HG03571 (cell line): Measurements from ENCODE around the gene EXOSC9.
"Not testable (repeated sequence)": the region's sequence is repeated elsewhere in the genome, so short reads cannot be mapped to it uniquely, and the experiment has no call there.

Source experiments
- ATAC-seq: cut with Tn5 transposase; IDR thresholded peaks from one replicate; pipeline ENCODE4 v1.9.1; 2021; ENCODE audit not compliant: unreplicated experiment

The EXOSC9 gene

GRCh38 chr4:121800961-121801714 lies at the start of gene EXOSC9:
EXOSC9 (plus strand) TSS chr4:121801323; CDS start chr4:121801425, 102 bp downstream.
- ATAC-seq = peak; percentile 85

GRCh38 chr4:121752142-121752541 lies 49.0 kb upstream of the EXOSC9 start:
- not testable (repeated sequence) for ATAC-seq

GRCh38 chr4:121758925-121759568 lies 42.1 kb upstream of the EXOSC9 start:
- ATAC-seq = no peak

- no peak for ATAC-seq
Measured at GRCh38 chr4:121760205-121760604, 40.9 kb upstream of the EXOSC9 start.

GRCh38 chr4:121764303-121764701 lies 36.8 kb upstream of the EXOSC9 start:
- no peak for ATAC-seq

GRCh38 chr4:121764702-121765367 lies 36.3 kb upstream of the EXOSC9 start, which contains the start of gene SMIM43:
SMIM43 (minus strand) TSS chr4:121765164; CDS start chr4:121765105, 59 bp downstream.
- ATAC-seq = no peak

- ATAC-seq = no peak
Measured at GRCh38 chr4:121765368-121765705, 35.8 kb upstream of the EXOSC9 start.

GRCh38 chr4:121765971-121766538 lies 35.1 kb upstream of the EXOSC9 start:
- ATAC-seq = no peak

- ATAC-seq = no peak
Measured at GRCh38 chr4:121767166-121767565, 34.0 kb upstream of the EXOSC9 start.

GRCh38 chr4:121769341-121769740 lies 31.8 kb upstream of the EXOSC9 start:
- ATAC-seq = no peak

- no peak for ATAC-seq
Measured at GRCh38 chr4:121771869-121772268, 29.3 kb upstream of the EXOSC9 start.

- no peak for ATAC-seq
Measured at GRCh38 chr4:121773883-121774282, 27.2 kb upstream of the EXOSC9 start.

GRCh38 chr4:121776610-121777401 lies 24.3 kb upstream of the EXOSC9 start:
- ATAC-seq = no peak

- no peak for ATAC-seq
Measured at GRCh38 chr4:121777625-121778024, 23.5 kb upstream of the EXOSC9 start.

- no peak for ATAC-seq
Measured at GRCh38 chr4:121778991-121779628, 22.0 kb upstream of the EXOSC9 start.

GRCh38 chr4:121783210-121783609 lies 17.9 kb upstream of the EXOSC9 start:
- no peak for ATAC-seq

- no peak for ATAC-seq
Measured at GRCh38 chr4:121784401-121784800, 16.7 kb upstream of the EXOSC9 start.

- ATAC-seq = no peak
Measured at GRCh38 chr4:121784975-121785374, 16.1 kb upstream of the EXOSC9 start.

- ATAC-seq = no peak
Measured at GRCh38 chr4:121785479-121785878, 15.6 kb upstream of the EXOSC9 start.

GRCh38 chr4:121786221-121786620 lies 14.9 kb upstream of the EXOSC9 start:
- no peak for ATAC-seq
